ENCODE measurements around the gene FASTK.
A peak's percentile ranks its signal among the peaks of the same experiment; 100 is the strongest.

FASTK gene, protein sequence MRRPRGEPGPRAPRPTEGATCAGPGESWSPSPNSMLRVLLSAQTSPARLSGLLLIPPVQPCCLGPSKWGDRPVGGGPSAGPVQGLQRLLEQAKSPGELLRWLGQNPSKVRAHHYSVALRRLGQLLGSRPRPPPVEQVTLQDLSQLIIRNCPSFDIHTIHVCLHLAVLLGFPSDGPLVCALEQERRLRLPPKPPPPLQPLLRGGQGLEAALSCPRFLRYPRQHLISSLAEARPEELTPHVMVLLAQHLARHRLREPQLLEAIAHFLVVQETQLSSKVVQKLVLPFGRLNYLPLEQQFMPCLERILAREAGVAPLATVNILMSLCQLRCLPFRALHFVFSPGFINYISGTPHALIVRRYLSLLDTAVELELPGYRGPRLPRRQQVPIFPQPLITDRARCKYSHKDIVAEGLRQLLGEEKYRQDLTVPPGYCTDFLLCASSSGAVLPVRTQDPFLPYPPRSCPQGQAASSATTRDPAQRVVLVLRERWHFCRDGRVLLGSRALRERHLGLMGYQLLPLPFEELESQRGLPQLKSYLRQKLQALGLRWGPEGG

DNA sequence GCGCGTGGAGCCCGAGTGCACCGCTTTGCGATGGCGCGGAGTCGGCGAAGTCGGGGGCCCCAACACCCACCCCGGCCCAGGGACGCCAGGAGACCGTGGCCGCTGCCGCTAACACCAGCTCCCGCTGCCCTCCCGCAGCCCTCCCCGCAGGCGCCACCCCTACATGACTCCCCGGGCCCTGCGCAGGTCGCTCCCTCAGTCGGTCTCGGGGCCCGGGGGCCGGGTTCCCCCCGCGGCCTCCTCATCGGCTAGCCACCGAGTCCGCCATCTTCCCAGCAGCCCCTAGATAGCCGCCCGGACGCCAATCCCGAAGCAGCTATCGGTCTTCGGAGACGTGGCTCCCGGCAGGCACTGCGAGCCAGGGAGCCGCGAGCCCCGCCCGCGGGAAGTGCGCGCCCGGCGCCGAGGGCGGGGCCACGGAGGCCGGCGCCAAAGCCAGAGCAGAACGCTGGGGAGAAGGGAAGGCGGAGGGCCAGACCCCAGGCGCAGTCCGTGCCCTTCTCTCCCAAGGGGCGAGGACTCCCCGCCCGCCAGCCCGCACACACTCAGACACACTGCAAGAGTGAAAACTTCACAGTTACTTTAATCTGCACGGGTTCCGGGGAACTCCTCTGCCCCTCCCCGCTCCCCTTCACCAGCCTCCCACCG, at the start of gene FASTK:
FASTK (minus strand) TSS at position 288 of the 648 bp plus-strand sequence; CDS start at position 245, 43 bp downstream.
- peaks cover 29% of the 10 kb centered on the region for H3K79me2 ChIP-seq (ENCODE audit: control insufficient read depth, insufficient read depth, low read length, unreplicated experiment)
- H3K36me3 ChIP-seq (ENCODE audit: insufficient read depth, low read length), result no peaks in the 10 kb centered on the region
- H3K4me1 ChIP-seq (ENCODE audit: control insufficient read depth, insufficient read depth, low read length, unreplicated experiment), result peaks cover 31% of the 10 kb centered on the region
- H3K4me3 ChIP-seq (ENCODE audit: low read depth, low read length), result peak within 1 kb of the TSS; percentile 73
- no peak within 1 kb of the TSS for H2AFZ ChIP-seq (ENCODE audit: low read length, unreplicated experiment)
- H3K27me3 ChIP-seq (ENCODE audit: insufficient read depth, low read length), result no peaks in the 10 kb centered on the region
- peak within 1 kb of the TSS; percentile 59 for H3K27ac ChIP-seq (ENCODE audit: low read depth, low read length)

DNA sequence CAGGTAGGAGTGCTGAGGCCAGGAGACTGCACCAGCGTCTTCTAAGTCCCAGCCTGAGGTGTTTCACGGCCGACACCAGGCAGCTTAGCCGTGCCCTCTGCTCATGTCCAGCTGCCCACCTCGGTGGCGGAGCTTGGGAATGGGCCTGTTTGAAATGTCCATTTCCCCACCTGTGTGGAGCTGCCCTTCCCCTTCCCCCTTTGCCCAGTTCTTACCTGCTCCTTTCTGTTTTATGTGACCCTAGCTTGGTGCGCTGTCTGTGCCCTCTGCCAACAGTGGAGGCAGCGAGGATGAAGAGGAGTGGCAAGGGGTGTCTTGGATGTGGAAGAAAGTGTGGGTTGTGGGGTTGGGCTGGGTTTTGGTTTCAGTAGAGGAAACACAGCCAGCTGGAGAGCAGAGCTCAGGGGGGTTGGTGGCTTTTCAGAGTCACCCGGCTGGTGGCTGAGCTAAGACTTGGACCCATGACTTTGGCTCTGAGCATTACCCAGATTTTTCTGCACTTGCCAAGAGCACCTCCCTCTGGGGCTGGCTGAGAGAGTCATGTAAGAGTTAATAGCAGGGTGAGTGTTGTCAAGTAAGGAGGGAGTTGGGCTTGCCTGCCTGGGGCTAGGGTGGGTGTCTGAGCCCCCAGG, 49.5 kb upstream of the FASTK start:
- H3K36me3 ChIP-seq (ENCODE audit: insufficient read depth, low read length), result no peaks in the 10 kb centered on the region

DNA sequence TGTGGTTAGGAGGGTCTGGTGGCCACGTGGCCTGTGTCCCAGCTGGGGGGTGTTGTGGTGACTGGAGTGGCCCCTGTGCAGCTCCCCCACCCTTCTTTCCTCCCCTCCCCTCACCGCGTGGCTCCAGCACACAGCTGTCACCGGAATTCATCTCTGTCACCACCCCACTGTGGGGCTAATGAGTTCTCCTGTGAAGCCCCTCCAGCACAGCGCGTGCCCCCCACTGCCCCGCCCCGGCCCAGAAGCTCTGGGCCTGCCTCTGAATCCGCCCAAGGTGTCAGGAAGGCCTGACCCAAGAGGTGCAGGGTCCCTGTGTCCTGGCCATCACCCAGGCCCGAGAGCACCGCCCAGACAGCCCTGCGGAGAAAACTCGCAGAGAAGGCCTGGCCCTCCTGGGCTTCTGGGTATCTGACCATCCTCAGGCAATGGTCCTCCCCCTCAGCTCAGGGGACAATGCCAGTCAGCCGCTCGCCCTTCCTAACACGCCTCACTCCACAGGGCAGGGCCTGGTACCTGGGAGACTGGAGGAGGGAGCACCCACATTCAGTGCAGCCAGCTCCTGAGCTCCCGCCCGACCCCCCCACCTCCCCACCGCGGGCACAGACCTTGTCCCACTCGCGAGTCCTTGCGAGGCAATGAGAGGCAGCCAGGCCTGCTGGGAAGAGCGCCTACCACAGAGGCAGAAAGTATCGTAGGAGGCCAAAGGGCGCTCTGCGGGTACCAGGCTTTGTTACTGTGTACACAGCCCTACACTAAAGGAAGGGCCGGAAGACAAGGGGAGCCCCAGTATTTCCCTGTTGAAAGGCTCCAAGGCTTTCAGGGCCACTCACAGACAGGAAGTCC, 48.7 kb upstream of the FASTK start:
- Histone ChIP-seq H3K27me3 (ENCODE audit: insufficient read depth, low read length) (no peaks in the 10 kb centered on the region), H3K36me3 (ENCODE audit: insufficient read depth, low read length) (0 out of 2 replicates have a peak, but pooled peaks cover 5% of the 10 kb centered on the region), H3K4me1 (ENCODE audit: control insufficient read depth, insufficient read depth, low read length, unreplicated experiment) (no peaks in the 10 kb centered on the region), H3K27ac (ENCODE audit: low read depth, low read length) (no peak overlapping the region), H2AFZ (ENCODE audit: low read length, unreplicated experiment) (no peak overlapping the region), H3K79me2 (ENCODE audit: control insufficient read depth, insufficient read depth, low read length, unreplicated experiment) (no peaks in the 10 kb centered on the region), H3K4me3 (ENCODE audit: low read depth, low read length) (no peak overlapping the region)

More for the DNA sequence above, 49.5 kb upstream of the FASTK start:
- Histone ChIP-seq H3K4me3 (ENCODE audit: low read depth, low read length) (no peak overlapping the region), H2AFZ (ENCODE audit: low read length, unreplicated experiment) (no peak overlapping the region), H3K27me3 (ENCODE audit: insufficient read depth, low read length) (no peaks in the 10 kb centered on the region), H3K27ac (ENCODE audit: low read depth, low read length) (no peak overlapping the region), H3K4me1 (ENCODE audit: control insufficient read depth, insufficient read depth, low read length, unreplicated experiment) (no peaks in the 10 kb centered on the region), H3K79me2 (ENCODE audit: control insufficient read depth, insufficient read depth, low read length, unreplicated experiment) (no peaks in the 10 kb centered on the region)

DNA sequence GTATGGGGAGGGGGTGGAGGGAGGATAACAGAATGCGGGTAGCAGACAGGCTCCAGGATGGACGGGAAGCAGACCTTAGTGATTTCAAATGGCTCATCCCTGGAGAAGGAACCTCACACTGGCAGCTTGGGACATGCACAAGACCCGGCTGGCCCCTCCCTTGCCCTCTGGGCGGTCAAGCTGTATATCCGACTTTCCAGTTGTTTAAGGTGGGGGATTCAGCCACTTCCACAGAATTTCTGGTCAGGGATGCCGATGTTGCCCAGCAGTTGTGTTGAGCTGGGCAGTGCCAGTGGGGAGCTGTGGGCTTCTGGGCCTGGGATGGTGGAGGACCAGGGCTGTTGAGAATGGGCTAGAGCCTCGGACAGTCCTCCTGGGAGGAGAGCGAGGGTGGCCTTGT, 48.1 kb upstream of the FASTK start:
- Histone ChIP-seq H3K27me3 (ENCODE audit: insufficient read depth, low read length) (no peaks in the 10 kb centered on the region), H2AFZ (ENCODE audit: low read length, unreplicated experiment) (no peak overlapping the region), H3K36me3 (ENCODE audit: insufficient read depth, low read length) (0 out of 2 replicates have a peak, but pooled peaks cover 5% of the 10 kb centered on the region), H3K4me3 (ENCODE audit: low read depth, low read length) (no peak overlapping the region), H3K27ac (ENCODE audit: low read depth, low read length) (no peak overlapping the region), H3K79me2 (ENCODE audit: control insufficient read depth, insufficient read depth, low read length, unreplicated experiment) (no peaks in the 10 kb centered on the region), H3K4me1 (ENCODE audit: control insufficient read depth, insufficient read depth, low read length, unreplicated experiment) (no peaks in the 10 kb centered on the region)

DNA sequence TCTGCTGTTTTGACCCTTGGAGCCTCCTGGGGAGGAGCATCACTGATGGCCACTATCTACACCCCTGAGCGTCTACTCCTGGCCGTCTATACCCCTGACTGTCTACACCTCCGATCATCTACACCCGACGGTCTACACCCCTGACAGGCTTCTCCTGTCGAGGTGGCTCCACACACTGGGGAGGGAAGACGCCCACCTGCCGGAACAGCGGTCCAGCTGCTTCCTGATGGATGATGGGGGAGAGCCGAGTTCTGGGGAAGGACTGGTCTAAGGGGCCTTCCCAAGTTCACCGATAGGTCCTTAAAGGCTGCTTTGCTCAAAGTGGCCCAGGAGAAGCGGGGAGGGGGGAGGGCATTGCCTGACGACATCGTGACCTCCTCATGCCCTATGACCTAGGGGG, 47.5 kb upstream of the FASTK start:
- H3K27me3 ChIP-seq (ENCODE audit: insufficient read depth, low read length), result no peaks in the 10 kb centered on the region
- no peak overlapping the region for H3K27ac ChIP-seq (ENCODE audit: low read depth, low read length)
- no peak overlapping the region for H3K4me3 ChIP-seq (ENCODE audit: low read depth, low read length)
- no peak overlapping the region for H2AFZ ChIP-seq (ENCODE audit: low read length, unreplicated experiment)
- 0 out of 2 replicates have a peak, but pooled peaks cover 5% of the 10 kb centered on the region for H3K36me3 ChIP-seq (ENCODE audit: insufficient read depth, low read length)
- no peaks in the 10 kb centered on the region for H3K4me1 ChIP-seq (ENCODE audit: control insufficient read depth, insufficient read depth, low read length, unreplicated experiment)
- no peaks in the 10 kb centered on the region for H3K79me2 ChIP-seq (ENCODE audit: control insufficient read depth, insufficient read depth, low read length, unreplicated experiment)

- Histone ChIP-seq H3K27me3 (ENCODE audit: insufficient read depth, low read length) (no peaks in the 10 kb centered on the region), H2AFZ (ENCODE audit: low read length, unreplicated experiment) (no peak overlapping the region), H3K27ac (ENCODE audit: low read depth, low read length) (no peak overlapping the region), H3K4me1 (ENCODE audit: control insufficient read depth, insufficient read depth, low read length, unreplicated experiment) (no peaks in the 10 kb centered on the region), H3K79me2 (ENCODE audit: control insufficient read depth, insufficient read depth, low read length, unreplicated experiment) (no peaks in the 10 kb centered on the region), H3K4me3 (ENCODE audit: low read depth, low read length) (no peak overlapping the region), H3K36me3 (ENCODE audit: insufficient read depth, low read length) (0 out of 2 replicates have a peak, but pooled peaks cover 5% of the 10 kb centered on the region)
These were observed 46.0 kb upstream of the FASTK start for GRCh38 chr7:151126491-151127137.

DNA sequence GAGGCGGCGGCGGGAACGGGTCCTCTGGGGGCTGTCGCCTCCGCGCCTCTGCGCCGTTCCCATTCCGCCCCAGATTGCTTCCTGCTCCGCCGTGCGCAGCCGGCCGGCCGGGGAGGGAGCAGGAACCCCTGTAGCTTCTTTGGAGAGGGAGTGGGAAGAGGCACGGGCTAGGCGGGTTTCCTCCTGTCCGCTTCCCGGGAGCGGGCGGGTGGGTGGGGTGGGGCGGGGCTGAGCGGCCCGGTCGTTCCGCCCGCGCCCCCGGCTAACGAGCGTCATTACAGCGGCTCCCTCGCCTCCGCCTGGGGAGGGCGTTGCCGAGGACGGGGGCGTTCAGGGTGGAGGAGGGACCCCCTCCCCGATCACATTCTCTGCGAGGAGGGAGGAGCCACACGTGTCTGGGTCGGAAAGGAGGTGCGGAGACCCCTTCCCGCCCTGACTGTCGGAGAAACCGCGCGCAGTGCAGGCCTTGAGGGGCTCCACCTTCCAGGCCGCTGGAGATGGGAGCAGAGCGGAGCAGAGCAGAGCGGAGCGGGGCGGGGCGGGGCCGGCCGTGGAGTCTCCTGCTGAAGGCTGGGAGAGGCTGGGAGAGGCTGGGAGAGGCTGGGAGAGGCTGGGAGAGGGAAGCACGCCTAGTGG, 45.4 kb upstream of the FASTK start:
- Histone ChIP-seq H3K27ac (ENCODE audit: low read depth, low read length) (no peak overlapping the region), H3K36me3 (ENCODE audit: insufficient read depth, low read length) (0 out of 2 replicates have a peak, but pooled peaks cover 5% of the 10 kb centered on the region), H3K4me3 (ENCODE audit: low read depth, low read length) (no peak overlapping the region), H3K4me1 (ENCODE audit: control insufficient read depth, insufficient read depth, low read length, unreplicated experiment) (no peaks in the 10 kb centered on the region), H3K27me3 (ENCODE audit: insufficient read depth, low read length) (no peaks in the 10 kb centered on the region), H3K79me2 (ENCODE audit: control insufficient read depth, insufficient read depth, low read length, unreplicated experiment) (no peaks in the 10 kb centered on the region), H2AFZ (ENCODE audit: low read length, unreplicated experiment) (no peak overlapping the region)

DNA sequence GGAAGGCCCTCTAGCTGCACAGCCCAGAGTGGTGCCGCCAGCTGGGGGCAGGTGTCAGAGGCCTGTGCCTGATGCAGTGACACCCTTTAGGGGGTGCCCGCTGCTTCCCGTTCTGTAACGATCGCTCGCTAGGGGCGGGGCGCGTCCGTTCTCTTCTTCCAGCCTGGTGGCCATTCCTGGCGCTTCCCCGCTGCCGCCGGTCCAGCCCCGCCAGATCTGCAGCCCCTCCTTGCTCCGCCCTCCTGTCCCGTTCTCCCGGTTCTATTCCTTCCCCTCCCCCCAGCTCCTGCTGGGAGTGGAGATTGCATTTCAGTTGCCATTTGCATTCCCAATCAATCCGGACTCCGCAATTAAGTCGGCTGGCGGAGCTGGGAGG, 44.8 kb upstream of the FASTK start:
- Histone ChIP-seq H3K36me3 (ENCODE audit: insufficient read depth, low read length) (0 out of 2 replicates have a peak, but pooled peaks cover 5% of the 10 kb centered on the region), H3K4me1 (ENCODE audit: control insufficient read depth, insufficient read depth, low read length, unreplicated experiment) (no peaks in the 10 kb centered on the region), H3K79me2 (ENCODE audit: control insufficient read depth, insufficient read depth, low read length, unreplicated experiment) (no peaks in the 10 kb centered on the region), H3K27ac (ENCODE audit: low read depth, low read length) (no peak overlapping the region), H3K4me3 (ENCODE audit: low read depth, low read length) (no peak overlapping the region), H2AFZ (ENCODE audit: low read length, unreplicated experiment) (no peak overlapping the region), H3K27me3 (ENCODE audit: insufficient read depth, low read length) (no peaks in the 10 kb centered on the region)

DNA sequence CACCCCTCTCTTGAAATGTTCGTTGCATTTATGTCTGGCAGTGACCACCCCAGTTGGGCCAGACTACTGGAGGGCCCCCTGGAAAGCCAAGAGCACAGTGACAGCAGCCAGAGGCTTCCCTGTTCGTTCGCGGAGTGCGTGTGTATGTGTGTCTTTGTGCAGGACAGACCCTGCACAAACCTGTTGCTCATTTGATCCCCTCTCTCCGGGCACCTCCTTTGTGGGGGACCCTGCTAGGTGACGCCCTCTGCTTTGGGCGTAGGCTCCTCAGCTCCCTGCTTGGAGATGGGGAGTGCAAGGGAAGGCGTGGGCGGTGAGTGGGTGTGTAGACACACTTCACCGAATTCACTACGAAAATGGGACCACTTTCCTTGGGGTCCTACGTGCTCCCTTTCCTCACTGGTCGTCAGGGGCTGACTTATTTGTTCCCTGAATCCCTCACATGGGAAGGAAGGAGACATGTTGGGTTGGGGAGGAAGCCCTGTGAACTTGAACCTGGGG, 44.3 kb upstream of the FASTK start:
- no peaks in the 10 kb centered on the region for H3K27me3 ChIP-seq (ENCODE audit: insufficient read depth, low read length)
- H3K4me3 ChIP-seq (ENCODE audit: low read depth, low read length), result no peak overlapping the region
- H3K36me3 ChIP-seq (ENCODE audit: insufficient read depth, low read length), result 0 out of 2 replicates have a peak, but pooled peaks cover 5% of the 10 kb centered on the region
- H2AFZ ChIP-seq (ENCODE audit: low read length, unreplicated experiment), result no peak overlapping the region
- no peaks in the 10 kb centered on the region for H3K4me1 ChIP-seq (ENCODE audit: control insufficient read depth, insufficient read depth, low read length, unreplicated experiment)
- no peak overlapping the region for H3K27ac ChIP-seq (ENCODE audit: low read depth, low read length)
- H3K79me2 ChIP-seq (ENCODE audit: control insufficient read depth, insufficient read depth, low read length, unreplicated experiment), result no peaks in the 10 kb centered on the region
